ENCODE data around the gene CCDC66.

Gene CCDC66

GRCh38 chr3:56536735-56537134 lies 20.2 kb upstream of the CCDC66 start:
- Histone ChIP-seq H2AFZ (ENCODE audit: low read length) (no peak overlapping the region), H3K9me3 (replicated peaks in 1 of 2; ENCODE audit: control insufficient read depth in 2 of 2, insufficient read depth in 1 of 2, low read depth in 1 of 2, low read length in 2 of 2) (no peaks in the 10 kb centered on the region), H4K91ac (ENCODE audit: low read depth, low read length, poor library complexity) (no peak overlapping the region), H3K9ac (ENCODE audit: low read depth, low read length, poor library complexity) (no peak overlapping the region), H3K27ac (replicated peaks; ENCODE audit: low read length) (no peak overlapping the region), H3K23ac (ENCODE audit: low read depth, low read length, poor library complexity) (no peak overlapping the region), H3K79me1 (ENCODE audit: low read depth, low read length) (no peaks in the 10 kb centered on the region), H3K14ac (ENCODE audit: low read length) (no peak overlapping the region), H3K36me3 (replicated peaks in 1 of 2; ENCODE audit: control insufficient read depth in 2 of 2, insufficient read depth in 2 of 2, low read length in 2 of 2) (no peaks in the 10 kb centered on the region), H3K4me3 (ENCODE audit: low read length in 2 of 2) (no peak overlapping the region), H3K4me2 (ENCODE audit: insufficient read depth, low read length, poor library complexity, severe bottlenecking) (no peak overlapping the region), H3K18ac (ENCODE audit: low read length) (no peak overlapping the region), H3K4ac (ENCODE audit: low read length) (no peak overlapping the region), H2AK5ac (ENCODE audit: low read depth, low read length) (no peak overlapping the region), H3K4me1 (ENCODE audit: control insufficient read depth in 2 of 2, insufficient read depth in 1 of 2, low read depth in 1 of 2, low read length in 2 of 2) (peaks cover 0 to 1% of the 10 kb centered on the region in 2 donors), H2BK120ac (ENCODE audit: low read depth, low read length) (no peak overlapping the region), H4K8ac (ENCODE audit: low read depth, low read length) (no peak overlapping the region), H3K27me3 (ENCODE audit: control insufficient read depth in 3 of 3, insufficient read depth in 3 of 3, low read depth in 1 of 3, low read length in 3 of 3) (peaks cover 0 to 13% (median 0%) of the 10 kb centered on the region in 3 experiments), H2BK12ac (ENCODE audit: low read length) (no peak overlapping the region), H2BK15ac (ENCODE audit: low read length) (no peak overlapping the region), H2BK5ac (ENCODE audit: low read length) (no peak overlapping the region)
- DNase-seq (ENCODE audit: low spot score) = no peak
- no CpG with 5 or more reads among the region's 2 CpGs for WGBS, 2 donors (ENCODE audit: extremely low coverage in 2 of 2, insufficient read length in 2 of 2, insufficient replicate concordance in 1 of 2)

- Histone ChIP-seq H2BK120ac (ENCODE audit: low read depth, low read length) (no peak overlapping the region), H3K18ac (ENCODE audit: low read length) (no peak overlapping the region), H3K27ac (replicated peaks; ENCODE audit: low read length) (no peak overlapping the region), H4K8ac (ENCODE audit: low read depth, low read length) (no peak overlapping the region), H3K36me3 (replicated peaks in 1 of 2; ENCODE audit: control insufficient read depth in 2 of 2, insufficient read depth in 2 of 2, low read length in 2 of 2) (no peaks in the 10 kb centered on the region), H2BK12ac (ENCODE audit: low read length) (no peak overlapping the region), H3K9me3 (replicated peaks in 1 of 2; ENCODE audit: control insufficient read depth in 2 of 2, insufficient read depth in 1 of 2, low read depth in 1 of 2, low read length in 2 of 2) (no peaks in the 10 kb centered on the region), H2AFZ (ENCODE audit: low read length) (no peak overlapping the region), H3K9ac (ENCODE audit: low read depth, low read length, poor library complexity) (no peak overlapping the region), H2AK5ac (ENCODE audit: low read depth, low read length) (no peak overlapping the region), H3K4me1 (ENCODE audit: control insufficient read depth in 2 of 2, insufficient read depth in 1 of 2, low read depth in 1 of 2, low read length in 2 of 2) (no peaks in the 10 kb centered on the region), H2BK5ac (ENCODE audit: low read length) (no peak overlapping the region), H4K91ac (ENCODE audit: low read depth, low read length, poor library complexity) (no peak overlapping the region), H3K4me3 (ENCODE audit: low read length in 2 of 2) (no peak overlapping the region), H2BK15ac (ENCODE audit: low read length) (no peak overlapping the region), H3K79me1 (ENCODE audit: low read depth, low read length) (no peaks in the 10 kb centered on the region), H3K23ac (ENCODE audit: low read depth, low read length, poor library complexity) (no peak overlapping the region), H3K27me3 (ENCODE audit: control insufficient read depth in 3 of 3, insufficient read depth in 3 of 3, low read depth in 1 of 3, low read length in 3 of 3) (peaks cover 0 to 31% (median 2%) of the 10 kb centered on the region in 3 experiments), H3K4ac (ENCODE audit: low read length) (no peak overlapping the region), H3K4me2 (ENCODE audit: insufficient read depth, low read length, poor library complexity, severe bottlenecking) (no peak overlapping the region), H3K14ac (ENCODE audit: low read length) (no peak overlapping the region)
- WGBS, 2 donors (ENCODE audit: extremely low coverage in 2 of 2, insufficient read length in 2 of 2, insufficient replicate concordance in 1 of 2) = no CpG with 5 or more reads among the region's 3 CpGs
- DNase-seq (ENCODE audit: low spot score) = no peak
Observed at GRCh38 chr3:56547486-56547885, 9.5 kb upstream of the CCDC66 start.

- H3K36me3 ChIP-seq (replicated peaks in 1 of 2; ENCODE audit: control insufficient read depth in 2 of 2, insufficient read depth in 2 of 2, low read length in 2 of 2) = peaks cover 0 to 43% of the 10 kb centered on the region in 2 donors
- peak overlapping the region; percentile 89 to 94 for H3K4me3 ChIP-seq (ENCODE audit: low read length in 2 of 2)
- H3K27ac ChIP-seq (replicated peaks; ENCODE audit: low read length) = no peak overlapping the region
- no peaks in the 10 kb centered on the region for H3K9me3 ChIP-seq (replicated peaks in 1 of 2; ENCODE audit: control insufficient read depth in 2 of 2, insufficient read depth in 1 of 2, low read depth in 1 of 2, low read length in 2 of 2)
- H3K18ac ChIP-seq (ENCODE audit: low read length) = no peak overlapping the region
- no peak overlapping the region for H4K8ac ChIP-seq (ENCODE audit: low read depth, low read length)
- no peak for DNase-seq (ENCODE audit: low spot score)
- no peak overlapping the region for H2BK12ac ChIP-seq (ENCODE audit: low read length)
- WGBS, 2 donors (ENCODE audit: extremely low coverage in 2 of 2, insufficient read length in 2 of 2, insufficient replicate concordance in 1 of 2) = no CpG with 5 or more reads among the region's 7 CpGs
- H2BK120ac ChIP-seq (ENCODE audit: low read depth, low read length) = no peak overlapping the region
- H2AFZ ChIP-seq (ENCODE audit: low read length) = peak overlapping the region; percentile 92
- H4K91ac ChIP-seq (ENCODE audit: low read depth, low read length, poor library complexity) = no peak overlapping the region
- peaks cover 0 to 8% (median 0%) of the 10 kb centered on the region in 3 experiments for H3K27me3 ChIP-seq (ENCODE audit: control insufficient read depth in 3 of 3, insufficient read depth in 3 of 3, low read depth in 1 of 3, low read length in 3 of 3)
- no peak overlapping the region for H2BK5ac ChIP-seq (ENCODE audit: low read length)
- H3K4me1 ChIP-seq (ENCODE audit: control insufficient read depth in 2 of 2, insufficient read depth in 1 of 2, low read depth in 1 of 2, low read length in 2 of 2) = peaks cover 2 to 5% of the 10 kb centered on the region in 2 donors
- no peak overlapping the region for H2BK15ac ChIP-seq (ENCODE audit: low read length)
- no peak overlapping the region for H3K4ac ChIP-seq (ENCODE audit: low read length)
- no peak overlapping the region for H3K23ac ChIP-seq (ENCODE audit: low read depth, low read length, poor library complexity)
- no peak overlapping the region for H3K14ac ChIP-seq (ENCODE audit: low read length)
- H3K9ac ChIP-seq (ENCODE audit: low read depth, low read length, poor library complexity) = no peak overlapping the region
- peak overlapping the region; percentile 76 for H3K4me2 ChIP-seq (ENCODE audit: insufficient read depth, low read length, poor library complexity, severe bottlenecking)
- H3K79me1 ChIP-seq (ENCODE audit: low read depth, low read length) = no peaks in the 10 kb centered on the region
- H2AK5ac ChIP-seq (ENCODE audit: low read depth, low read length) = no peak overlapping the region
Observed at GRCh38 chr3:56557831-56558170, 826 bp downstream of the CCDC66 start.

GRCh38 chr3:56573501-56573900 lies 16.5 kb downstream of the CCDC66 start:
- Histone ChIP-seq H3K18ac (ENCODE audit: low read length) (no peak overlapping the region), H3K14ac (ENCODE audit: low read length) (no peak overlapping the region), H3K79me1 (ENCODE audit: low read depth, low read length) (no peaks in the 10 kb centered on the region), H4K91ac (ENCODE audit: low read depth, low read length, poor library complexity) (no peak overlapping the region), H2BK5ac (ENCODE audit: low read length) (no peak overlapping the region), H2BK15ac (ENCODE audit: low read length) (no peak overlapping the region), H3K9me3 (replicated peaks in 1 of 2; ENCODE audit: control insufficient read depth in 2 of 2, insufficient read depth in 1 of 2, low read depth in 1 of 2, low read length in 2 of 2) (peaks cover 0 to 10% of the 10 kb centered on the region in 2 donors), H3K23ac (ENCODE audit: low read depth, low read length, poor library complexity) (no peak overlapping the region), H2BK12ac (ENCODE audit: low read length) (no peak overlapping the region), H2AFZ (ENCODE audit: low read length) (no peak overlapping the region), H3K9ac (ENCODE audit: low read depth, low read length, poor library complexity) (no peak overlapping the region), H3K4me3 (ENCODE audit: low read length in 2 of 2) (no peak overlapping the region), H2AK5ac (ENCODE audit: low read depth, low read length) (no peak overlapping the region), H3K27ac (replicated peaks; ENCODE audit: low read length) (no peak overlapping the region), H3K4me2 (ENCODE audit: insufficient read depth, low read length, poor library complexity, severe bottlenecking) (no peak overlapping the region), H4K8ac (ENCODE audit: low read depth, low read length) (no peak overlapping the region), H3K4ac (ENCODE audit: low read length) (no peak overlapping the region), H3K27me3 (ENCODE audit: control insufficient read depth in 3 of 3, insufficient read depth in 3 of 3, low read depth in 1 of 3, low read length in 3 of 3) (no peaks in the 10 kb centered on the region), H2BK120ac (ENCODE audit: low read depth, low read length) (no peak overlapping the region), H3K4me1 (ENCODE audit: control insufficient read depth in 2 of 2, insufficient read depth in 1 of 2, low read depth in 1 of 2, low read length in 2 of 2) (no peaks in the 10 kb centered on the region), H3K36me3 (replicated peaks in 1 of 2; ENCODE audit: control insufficient read depth in 2 of 2, insufficient read depth in 2 of 2, low read length in 2 of 2) (peaks cover 3 to 66% of the 10 kb centered on the region in 2 donors)
- no CpG with 5 or more reads among the region's 1 CpG for WGBS, 2 donors (ENCODE audit: extremely low coverage in 2 of 2, insufficient read length in 2 of 2, insufficient replicate concordance in 1 of 2)
- no peak for DNase-seq (ENCODE audit: low spot score)

All from neuronal stem cell (in vitro differentiated cells).